ENCODE measurements around the gene SLC30A3.

- no peak for TF ChIP-seq KDM1A (IDR thresholded peaks at IDR 0.05; ENCODE audit: borderline replicate concordance)
- no peak for TF ChIP-seq POU2F2 (IDR thresholded peaks at IDR 0.05; ENCODE audit: borderline replicate concordance, low read depth, low read length)
- no peak for TF ChIP-seq ZBTB33 (IDR thresholded peaks at IDR 0.05)
- no peak for TF ChIP-seq RAD21 (IDR thresholded peaks at IDR 0.05; ENCODE audit: insufficient read depth, low read depth, low read length)
- TF ChIP-seq SMAD5 (IDR thresholded peaks at IDR 0.05; ENCODE audit: low read depth) = no peak
- no peak for TF ChIP-seq CTCF (IDR thresholded peaks at IDR 0.05 in 2 of 3, conservative IDR thresholded peaks at IDR 0.05 in 1 of 3; ENCODE audit: control insufficient read depth in 2 of 3, extremely low read depth in 1 of 3, insufficient read depth in 1 of 3, low read depth in 3 of 3, low read length in 3 of 3)
- no peak for TF ChIP-seq IRF5 (IDR thresholded peaks at IDR 0.05; ENCODE audit: borderline replicate concordance)
- TF ChIP-seq EZH2 (IDR thresholded peaks at IDR 0.05; ENCODE audit: borderline replicate concordance, control insufficient read depth, low read depth, low read length) = no peak
- no peak for TF ChIP-seq NBN (IDR thresholded peaks at IDR 0.05)
- TF ChIP-seq MAX (IDR thresholded peaks at IDR 0.05; ENCODE audit: low read depth, low read length) = no peak
Observed at GRCh38 chr2:27312152-27312551, 49.3 kb upstream of the SLC30A3 start.

Measured in GM12878 (cell line).